ENCODE measurements around the gene REEP3.

The REEP3 gene

GRCh38 chr10:63504145-63504881 is 16.9 kb upstream of the REEP3 start:
- TF ChIP-seq CTCF (IDR thresholded peaks at IDR 0.05; ENCODE audit: low read length, missing control alignments), result no peak

GRCh38 chr10:63505562-63505961 is 15.6 kb upstream of the REEP3 start:
- no peak for TF ChIP-seq CTCF (IDR thresholded peaks at IDR 0.05; ENCODE audit: low read length, missing control alignments)
- no peak overlapping the region for H3K4me3 ChIP-seq (replicated peaks; ENCODE audit: low read depth, low read length)
- DNase-seq (ENCODE audit: low read depth), result no peak

More at GRCh38 chr10:63504145-63504881, 16.9 kb upstream of the REEP3 start:
- no peak for DNase-seq (ENCODE audit: low read depth)
- H3K4me3 ChIP-seq (replicated peaks; ENCODE audit: low read depth, low read length), result no peak overlapping the region

- DNase-seq (ENCODE audit: low read depth), result no peak
Observed at GRCh38 chr10:63506554-63506953, 14.6 kb upstream of the REEP3 start.

GRCh38 chr10:63515002-63515763 is 6.0 kb upstream of the REEP3 start:
- DNase-seq (ENCODE audit: low read depth), result peak; percentile 81
- H3K4me3 ChIP-seq (replicated peaks; ENCODE audit: low read depth, low read length), result peak overlapping the region; percentile 16

More at GRCh38 chr10:63506554-63506953, 14.6 kb upstream of the REEP3 start:
- no peak for TF ChIP-seq CTCF (IDR thresholded peaks at IDR 0.05; ENCODE audit: low read length, missing control alignments)
- H3K4me3 ChIP-seq (replicated peaks; ENCODE audit: low read depth, low read length), result no peak overlapping the region

GRCh38 chr10:63516207-63516606 is 5.0 kb upstream of the REEP3 start:
- no peak for TF ChIP-seq CTCF (IDR thresholded peaks at IDR 0.05; ENCODE audit: low read length, missing control alignments)
- no peak for DNase-seq (ENCODE audit: low read depth)
- H3K4me3 ChIP-seq (replicated peaks; ENCODE audit: low read depth, low read length), result no peak overlapping the region

More at GRCh38 chr10:63515002-63515763, 6.0 kb upstream of the REEP3 start:
- no peak for TF ChIP-seq CTCF (IDR thresholded peaks at IDR 0.05; ENCODE audit: low read length, missing control alignments)

GRCh38 chr10:63518690-63519288 is 2.4 kb upstream of the REEP3 start:
- H3K4me3 ChIP-seq (replicated peaks; ENCODE audit: low read depth, low read length), result no peak overlapping the region
- DNase-seq (ENCODE audit: low read depth), result no peak
- no peak for TF ChIP-seq CTCF (IDR thresholded peaks at IDR 0.05; ENCODE audit: low read length, missing control alignments)
